ENCODE measurements around the gene CMTM4. TPM values are rescaled to one million over a fixed set of nuclear protein-coding genes. Genes with fewer than 3 reads are reported as not detected.

CMTM4 gene
- total and polyA plus RNA-seq, 11 donors, result 4.5 to 22.5 (median 12.2) TPM

GRCh38 chr16:66706506-66706880 lies 9.9 kb upstream of the CMTM4 start:
- WGBS, 4 donors, result 38 to 57% (median 48%) methylated on average over 8 of the region's 8 CpGs
- H3K4me1 ChIP-seq, result peaks cover 0 to 31% (median 21%) of the 10 kb centered on the region in 12 donors
- DNase-seq (peak in 1 of 5 donors; percentile 26), ATAC-seq (peak in 2 of 4 donors; percentile 9 to 23)
- H3K36me3 ChIP-seq, result no peaks in the 10 kb centered on the region
- H3K4me3 ChIP-seq, result peak overlapping the region in 4 of 12 donors; percentile 0 to 26 (median 12)
- H3K9me3 ChIP-seq, result peaks cover 0 to 1% (median 0%) of the 10 kb centered on the region in 12 donors
- peak overlapping the region in 11 of 12 donors; percentile 49 to 87 (median 69) for H3K27ac ChIP-seq
- H3K27me3 ChIP-seq, result no peaks in the 10 kb centered on the region
- intact Hi-C loops (cut with DNase I), result no loop called here
- no peak for TF ChIP-seq CTCF (IDR thresholded peaks at IDR 0.05)
- no peak for TF ChIP-seq POLR2A (IDR thresholded peaks at IDR 0.05)

GRCh38 chr16:66705790-66706505 lies 9.4 kb upstream of the CMTM4 start:
- Histone ChIP-seq H3K27ac (peak overlapping the region in 11 of 12 donors; percentile 49 to 87 (median 69)), H3K27me3 (no peaks in the 10 kb centered on the region), H3K4me1 (peaks cover 0 to 35% (median 21%) of the 10 kb centered on the region in 12 donors), H3K9me3 (no peaks in the 10 kb centered on the region), H3K36me3 (no peaks in the 10 kb centered on the region), H3K4me3 (peak overlapping the region in 4 of 12 donors; percentile 0 to 26 (median 12))
- 50 to 65% (median 57%) methylated on average over 11 of the region's 11 CpGs for WGBS, 4 donors
- peak; percentile 79 to 93 (median 87) for ATAC-seq
- intact Hi-C loops (cut with DNase I), result no loop called here
- DNase-seq, result peak; percentile 73 to 81 (median 79)
- no peak for TF ChIP-seq CTCF (IDR thresholded peaks at IDR 0.05)
- TF ChIP-seq POLR2A (IDR thresholded peaks at IDR 0.05), result no peak

- 28 to 43% (median 37%) methylated on average over 9 of the region's 9 CpGs for WGBS, 4 donors
- H3K4me1 ChIP-seq, result peaks cover 0 to 40% (median 21%) of the 10 kb centered on the region in 12 donors
- TF ChIP-seq CTCF (IDR thresholded peaks at IDR 0.05), result no peak
- TF ChIP-seq POLR2A (IDR thresholded peaks at IDR 0.05), result no peak
- DNase-seq (no peak), ATAC-seq (peak in 3 of 4 donors; percentile 20 to 48 (median 29))
- no peaks in the 10 kb centered on the region for H3K27me3 ChIP-seq
- H3K9me3 ChIP-seq, result no peaks in the 10 kb centered on the region
- intact Hi-C loops (cut with DNase I), result no loop called here
- peak overlapping the region in 7 of 12 donors; percentile 0 to 57 (median 47) for H3K27ac ChIP-seq
- H3K36me3 ChIP-seq, result no peaks in the 10 kb centered on the region
- H3K4me3 ChIP-seq, result no peak overlapping the region
Observed at GRCh38 chr16:66703406-66704215, 7.1 kb upstream of the CMTM4 start.

- Histone ChIP-seq H3K27me3 (no peaks in the 10 kb centered on the region), H3K4me1 (peaks cover 0 to 45% (median 19%) of the 10 kb centered on the region in 12 donors), H3K9me3 (no peaks in the 10 kb centered on the region), H3K4me3 (no peak overlapping the region), H3K36me3 (no peaks in the 10 kb centered on the region), H3K27ac (no peak overlapping the region)
- WGBS, 4 donors, result 93 to 98% (median 96%) methylated on average over 2 of the region's 2 CpGs
- DNase-seq (no peak), ATAC-seq (no peak)
- intact Hi-C loops (cut with DNase I), result no loop called here
- no peak for TF ChIP-seq POLR2A (IDR thresholded peaks at IDR 0.05)
- TF ChIP-seq CTCF (IDR thresholded peaks at IDR 0.05), result no peak
Observed at GRCh38 chr16:66701516-66701915, 5.0 kb upstream of the CMTM4 start.
